GM19452 (cell line): ENCODE measurements around the gene AKR1B15.

ENCODE experiments used
- ATAC-seq: cut with Tn5 transposase; IDR thresholded peaks from one replicate; pipeline ENCODE4 v1.9.1; 2021; ENCODE audit not compliant: unreplicated experiment

AKR1B15 gene

GRCh38 chr7:134612197-134612596 is 63.3 kb downstream of the AKR1B15 start:
- no peak for ATAC-seq

- ATAC-seq = no peak
Observed at GRCh38 chr7:134613623-134614347, 64.9 kb downstream of the AKR1B15 start.

GRCh38 chr7:134616611-134617010 is 67.7 kb downstream of the AKR1B15 start:
- no peak for ATAC-seq

- no peak for ATAC-seq
Observed at GRCh38 chr7:134618756-134619530, 70.0 kb downstream of the AKR1B15 start.

DNA sequence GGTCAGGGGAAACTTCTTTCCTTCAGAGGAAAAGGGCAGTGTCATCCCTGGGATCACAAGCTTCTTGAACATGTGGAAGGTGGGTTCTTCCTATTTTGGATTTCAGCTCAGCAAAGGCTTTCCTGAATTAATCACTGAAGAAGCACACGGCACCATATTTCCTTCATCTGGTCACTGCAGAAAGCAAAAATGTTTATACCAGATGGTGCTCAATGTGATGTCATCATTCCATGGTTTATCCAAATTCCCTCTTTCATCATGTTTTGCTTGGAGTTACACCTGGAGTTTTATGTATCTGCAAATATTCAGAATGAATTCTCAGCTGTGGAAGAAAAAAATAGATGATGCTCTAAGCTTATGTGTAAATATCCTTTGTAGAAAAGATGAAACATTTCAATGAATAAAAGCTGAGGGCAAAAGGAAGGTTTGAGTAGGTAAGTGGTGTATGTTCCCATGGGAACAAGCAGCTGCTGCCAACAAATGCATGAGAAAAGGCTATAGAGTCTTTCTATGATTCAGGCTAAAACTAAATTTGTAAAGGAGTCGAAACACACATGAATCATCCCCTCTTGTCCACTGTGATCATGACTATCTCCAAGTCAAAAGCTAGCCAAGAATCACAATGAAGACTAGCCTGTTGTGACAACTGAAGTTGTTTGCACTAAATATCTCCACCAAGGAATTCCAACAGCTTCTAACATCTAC is 70.9 kb downstream of the AKR1B15 start:
- no peak for ATAC-seq

- ATAC-seq = no peak
Observed at GRCh38 chr7:134622303-134622995, 73.5 kb downstream of the AKR1B15 start.

GRCh38 chr7:134623193-134623592 is 74.3 kb downstream of the AKR1B15 start:
- ATAC-seq = no peak

DNA sequence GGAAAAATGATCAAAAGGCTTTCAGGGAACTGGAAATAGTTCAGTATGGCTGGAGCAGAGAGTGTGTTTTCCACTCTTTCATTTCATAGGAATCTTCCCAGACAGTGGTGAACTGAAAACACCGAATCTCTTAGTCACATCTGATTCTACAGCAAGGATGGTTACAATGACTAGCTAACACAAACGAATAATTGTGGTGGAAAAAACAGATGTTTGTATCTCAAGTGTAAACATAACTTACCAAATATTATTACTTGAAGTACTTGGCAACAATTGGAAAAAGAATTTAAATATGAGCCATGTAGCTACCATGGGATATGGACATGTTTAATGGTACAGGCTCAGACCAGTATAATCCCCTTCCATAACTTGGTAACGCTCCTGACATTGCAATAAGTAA is 76.6 kb downstream of the AKR1B15 start:
- ATAC-seq = no peak

DNA sequence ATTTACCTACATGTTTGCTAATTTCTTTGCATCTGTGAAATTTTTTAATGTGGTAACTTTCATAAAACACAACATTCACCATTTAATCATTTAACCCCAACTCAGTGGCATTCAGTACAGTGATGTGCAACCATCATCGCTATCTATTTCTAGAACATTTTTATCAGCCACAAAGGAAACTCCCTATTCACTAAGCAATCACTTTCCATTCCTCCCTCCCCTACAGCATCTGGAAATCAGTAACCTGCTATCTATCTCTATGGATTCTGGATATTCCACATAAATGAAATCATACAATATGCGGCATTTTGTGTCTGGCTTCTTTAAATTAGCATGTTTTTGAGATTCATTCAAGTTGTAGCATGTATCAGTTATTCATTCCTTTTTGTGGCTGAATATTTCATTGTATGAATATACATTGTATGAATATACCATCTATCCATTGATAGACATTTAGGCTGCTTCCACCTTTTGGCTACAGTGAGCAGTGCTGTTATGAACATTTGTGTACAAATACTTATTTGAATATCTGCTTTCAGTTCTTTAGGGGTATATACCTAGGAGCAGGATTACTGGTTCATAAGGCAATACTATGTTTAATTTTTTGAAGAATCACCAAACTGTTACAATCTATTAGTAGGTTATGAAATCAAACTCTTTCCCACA is 78.3 kb downstream of the AKR1B15 start:
- ATAC-seq = no peak

- no peak for ATAC-seq
Observed at GRCh38 chr7:134627775-134628153, 78.9 kb downstream of the AKR1B15 start.

- ATAC-seq = no peak
Observed at GRCh38 chr7:134629445-134629844, 80.5 kb downstream of the AKR1B15 start.
